OCI-LY3 (cell line): ENCODE results near the gene PLOD1.
"Not testable (repeated sequence)": the region's sequence is repeated elsewhere in the genome, so short reads cannot be mapped to it uniquely, and the experiment has no call there.

Experiments used
- H2AFZ ChIP-seq: fragments of 200-600, 300-600 bp; shearing (Covaris generic); 2 replicates; pipeline ENCODE4 v1.6.0; 2014; ENCODE audit warnings: antibody characterized with exemption, low read depth, low read length
- H3K27ac ChIP-seq: fragments of 200-600, 300-600 bp; sonication (generic); 2 replicates; pipeline ENCODE4 v1.5.1; 2014; ENCODE audit warnings: mild to moderate bottlenecking, low read length, moderate library complexity, mixed read lengths
- H3K27me3 ChIP-seq: fragments of 200-600, 300-600 bp; sonication (generic); 2 replicates; pipeline ENCODE4 v1.6.1; 2014; ENCODE audit warnings: low read depth, low read length, mixed read lengths
- H3K36me3 ChIP-seq: fragments of 200-600, 300-600 bp; sonication (generic); replicated peaks from 2 replicates; pipeline ENCODE3; 2014; ENCODE audit warnings: low read depth, low read length, mixed read lengths
- H3K4me1 ChIP-seq: fragments of 300-600, 200-600 bp; sonication (generic); 2 replicates; pipeline ENCODE4 v1.6.1; 2014; ENCODE audit warnings: low read length, mixed read lengths
- H3K4me2 ChIP-seq: fragments of 200-600, 300-600 bp; sonication (generic); 2 replicates; pipeline ENCODE4 v1.6.1; 2014; ENCODE audit warnings: low read length, mixed read lengths
- H3K4me3 ChIP-seq: fragments of 300-600, 200-600 bp; sonication (generic); 2 replicates; pipeline ENCODE4 v1.5.1; 2014; ENCODE audit warnings: antibody characterized with exemption, mild to moderate bottlenecking, low read length, moderate library complexity
- H3K79me2 ChIP-seq: fragments of 300-600, 200-600 bp; shearing (Covaris generic); 2 replicates; pipeline ENCODE4 v1.6.1; 2014; ENCODE audit warnings: mild to moderate bottlenecking, low read length, mixed read lengths
- H3K9ac ChIP-seq: fragments of 300-600, 200-600 bp; shearing (Covaris generic); 2 replicates; pipeline ENCODE4 v1.6.0; 2014; ENCODE audit warnings: mild to moderate bottlenecking, low read length, moderate library complexity
- H3K9me3 ChIP-seq: fragments of 200-600, 300-600 bp; shearing (Covaris generic); 2 replicates; pipeline ENCODE4 v1.6.1; 2014; ENCODE audit warnings: low read length, mixed read lengths; ENCODE audit not compliant: insufficient read depth
- H4K20me1 ChIP-seq: fragments of 200-600, 300-600 bp; sonication (generic); 2 replicates; pipeline ENCODE4 v1.6.1; 2016; ENCODE audit warnings: low read length, mixed read lengths; ENCODE audit not compliant: insufficient read depth
- EZH2phosphoT487 ChIP-seq: fragments of 200-600 bp; shearing (Covaris generic); IDR thresholded peaks from 2 replicates; pipeline ENCODE4 v1.6.1; 2018; ENCODE audit warnings: antibody characterized with exemption, mixed run types, low read depth
- TF ChIP-seq, protein P1 (sequence below): fragments of 200-600, 300-600 bp; sonication (generic); IDR thresholded peaks from 2 replicates; pipeline ENCODE4 v1.5.1; 2014; ENCODE audit warnings: antibody characterized with exemption, low read length, low read depth

Gene PLOD1

DNA sequence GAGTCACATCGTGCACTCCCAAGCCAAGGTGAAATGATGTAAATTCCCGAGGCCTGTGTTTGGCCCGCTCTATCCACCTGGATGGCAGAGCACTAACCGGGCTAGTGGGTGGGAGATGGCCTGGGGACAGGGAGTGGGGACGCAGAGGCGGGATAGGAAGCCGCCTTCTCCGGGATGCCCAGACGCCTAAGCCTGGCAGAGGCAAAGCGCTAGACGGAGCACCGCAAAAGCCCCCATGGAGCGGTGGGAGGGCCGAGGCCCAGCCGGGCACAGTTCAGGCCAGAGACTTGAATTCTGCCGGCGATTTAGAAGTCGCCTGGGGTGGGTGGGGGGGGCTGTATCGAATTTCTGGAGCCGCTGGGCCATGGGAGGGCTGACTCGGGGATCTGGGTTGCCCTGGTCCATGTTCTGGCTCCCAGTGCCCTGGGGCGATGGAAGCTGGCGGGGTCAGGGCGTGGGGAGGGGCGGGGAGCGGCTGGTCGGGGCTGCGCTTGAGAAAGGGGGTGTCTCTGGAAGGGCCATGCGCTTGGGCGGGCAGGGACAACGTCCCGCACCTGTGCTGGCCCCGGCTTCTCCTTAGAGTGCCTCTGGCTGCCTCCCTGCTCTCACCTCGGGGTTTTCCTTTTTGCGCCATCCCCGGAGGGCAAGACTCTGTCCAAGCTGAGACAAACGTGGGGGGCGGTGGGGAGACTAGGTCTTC is 36.3 kb upstream of the PLOD1 start:
- no peaks in the 10 kb centered on the region for H4K20me1 ChIP-seq
- no peak overlapping the region for H3K4me2 ChIP-seq
- H3K4me1 ChIP-seq, result peaks cover 10% of the 10 kb centered on the region
- no peaks in the 10 kb centered on the region for H3K79me2 ChIP-seq
- no peaks in the 10 kb centered on the region for H3K9me3 ChIP-seq
- TF ChIP-seq EZH2phosphoT487, result no peak
- TF ChIP-seq, protein P1, sequence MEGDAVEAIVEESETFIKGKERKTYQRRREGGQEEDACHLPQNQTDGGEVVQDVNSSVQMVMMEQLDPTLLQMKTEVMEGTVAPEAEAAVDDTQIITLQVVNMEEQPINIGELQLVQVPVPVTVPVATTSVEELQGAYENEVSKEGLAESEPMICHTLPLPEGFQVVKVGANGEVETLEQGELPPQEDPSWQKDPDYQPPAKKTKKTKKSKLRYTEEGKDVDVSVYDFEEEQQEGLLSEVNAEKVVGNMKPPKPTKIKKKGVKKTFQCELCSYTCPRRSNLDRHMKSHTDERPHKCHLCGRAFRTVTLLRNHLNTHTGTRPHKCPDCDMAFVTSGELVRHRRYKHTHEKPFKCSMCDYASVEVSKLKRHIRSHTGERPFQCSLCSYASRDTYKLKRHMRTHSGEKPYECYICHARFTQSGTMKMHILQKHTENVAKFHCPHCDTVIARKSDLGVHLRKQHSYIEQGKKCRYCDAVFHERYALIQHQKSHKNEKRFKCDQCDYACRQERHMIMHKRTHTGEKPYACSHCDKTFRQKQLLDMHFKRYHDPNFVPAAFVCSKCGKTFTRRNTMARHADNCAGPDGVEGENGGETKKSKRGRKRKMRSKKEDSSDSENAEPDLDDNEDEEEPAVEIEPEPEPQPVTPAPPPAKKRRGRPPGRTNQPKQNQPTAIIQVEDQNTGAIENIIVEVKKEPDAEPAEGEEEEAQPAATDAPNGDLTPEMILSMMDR, result no peak
- H3K4me3 ChIP-seq, result no peak overlapping the region
- no peaks in the 10 kb centered on the region for H3K36me3 ChIP-seq
- no peak overlapping the region for H3K9ac ChIP-seq
- H2AFZ ChIP-seq, result no peak overlapping the region
- no peaks in the 10 kb centered on the region for H3K27me3 ChIP-seq
- H3K27ac ChIP-seq, result no peak overlapping the region

GRCh38 chr1:11898831-11899467 is 35.6 kb upstream of the PLOD1 start:
- Histone ChIP-seq H3K9me3 (no peaks in the 10 kb centered on the region), H3K36me3 (no peaks in the 10 kb centered on the region), H3K4me3 (no peak overlapping the region), H3K27ac (no peak overlapping the region), H3K4me2 (no peak overlapping the region), H3K27me3 (no peaks in the 10 kb centered on the region), H2AFZ (no peak overlapping the region), H4K20me1 (no peaks in the 10 kb centered on the region), H3K9ac (no peak overlapping the region), H3K79me2 (no peaks in the 10 kb centered on the region), H3K4me1 (peaks cover 10% of the 10 kb centered on the region)
- TF ChIP-seq EZH2phosphoT487, result no peak
- TF ChIP-seq, protein P1, result no peak

DNA sequence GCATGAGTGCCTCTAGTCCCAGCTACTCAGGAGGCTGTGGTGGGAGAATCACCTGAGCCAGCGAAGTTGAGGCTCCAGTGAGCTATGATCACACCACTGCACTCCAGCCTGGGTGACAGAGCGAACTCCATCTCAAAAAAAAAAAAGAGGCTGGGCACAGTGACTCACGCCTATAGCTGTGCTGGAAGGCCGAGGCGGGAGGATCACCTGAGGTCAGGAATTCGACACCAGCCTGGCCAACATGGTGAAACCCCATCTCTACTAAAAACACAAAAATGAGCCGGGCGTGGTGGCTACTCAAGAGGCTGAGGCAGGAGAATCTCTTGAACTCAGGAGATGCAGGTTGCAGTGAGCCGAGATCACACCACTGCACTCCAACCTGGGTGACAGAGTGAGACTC is 33.1 kb upstream of the PLOD1 start:
- not testable (repeated sequence) for H3K9ac ChIP-seq, H3K9me3 ChIP-seq, H3K27me3 ChIP-seq, H3K79me2 ChIP-seq, H3K4me2 ChIP-seq, H3K4me3 ChIP-seq, H2AFZ ChIP-seq, H4K20me1 ChIP-seq, H3K27ac ChIP-seq, H3K36me3 ChIP-seq
- H3K4me1 ChIP-seq, result peaks cover 10% of the 10 kb centered on the region

- H3K36me3 ChIP-seq, result no peaks in the 10 kb centered on the region
- no peak overlapping the region for H3K4me2 ChIP-seq
- H3K27ac ChIP-seq, result no peak overlapping the region
- H3K4me1 ChIP-seq, result peaks cover 15% of the 10 kb centered on the region
- no peaks in the 10 kb centered on the region for H3K9me3 ChIP-seq
- no peak overlapping the region for H3K9ac ChIP-seq
- no peak for TF ChIP-seq EZH2phosphoT487
- TF ChIP-seq, protein P1, result no peak
- no peaks in the 10 kb centered on the region for H3K79me2 ChIP-seq
- H3K4me3 ChIP-seq, result no peak overlapping the region
- H3K27me3 ChIP-seq, result no peaks in the 10 kb centered on the region
- H4K20me1 ChIP-seq, result no peaks in the 10 kb centered on the region
- no peak overlapping the region for H2AFZ ChIP-seq
These were observed 31.3 kb upstream of the PLOD1 start for GRCh38 chr1:11903210-11903609.

GRCh38 chr1:11904156-11904555 is 30.4 kb upstream of the PLOD1 start:
- H3K27ac ChIP-seq, H3K79me2 ChIP-seq, H3K4me3 ChIP-seq, H3K27me3 ChIP-seq, H3K4me2 ChIP-seq, H2AFZ ChIP-seq, H3K9me3 ChIP-seq, H3K9ac ChIP-seq, H4K20me1 ChIP-seq, H3K36me3 ChIP-seq: not testable (repeated sequence)
- peaks cover 17% of the 10 kb centered on the region for H3K4me1 ChIP-seq
